ENCODE results near the gene DIP2C.
"Not testable (repeated sequence)": the region's sequence is repeated elsewhere in the genome, so short reads cannot be mapped to it uniquely, and the experiment has no call there.

Gene DIP2C

DNA sequence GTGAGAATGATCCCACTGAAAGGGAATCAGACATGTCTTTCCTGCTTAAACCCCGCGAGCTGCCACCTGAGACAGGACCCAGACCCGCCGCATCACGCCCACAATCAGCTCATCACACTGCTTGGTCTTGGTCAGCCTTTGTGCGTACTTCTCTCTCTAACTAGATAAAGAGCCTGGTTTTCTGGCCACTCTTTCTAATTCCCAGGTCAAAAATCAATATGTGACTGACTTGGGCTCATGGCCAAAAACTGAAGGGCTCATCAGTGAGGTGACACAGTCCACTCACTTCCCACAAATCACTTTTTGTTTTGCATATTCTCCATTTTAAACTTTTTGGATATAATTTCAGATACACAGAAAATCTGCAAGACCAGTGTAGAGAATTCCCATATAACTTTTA is 247.3 kb downstream of the DIP2C start:
- DNase-seq (ENCODE audit: low spot score), result no peak

DNA sequence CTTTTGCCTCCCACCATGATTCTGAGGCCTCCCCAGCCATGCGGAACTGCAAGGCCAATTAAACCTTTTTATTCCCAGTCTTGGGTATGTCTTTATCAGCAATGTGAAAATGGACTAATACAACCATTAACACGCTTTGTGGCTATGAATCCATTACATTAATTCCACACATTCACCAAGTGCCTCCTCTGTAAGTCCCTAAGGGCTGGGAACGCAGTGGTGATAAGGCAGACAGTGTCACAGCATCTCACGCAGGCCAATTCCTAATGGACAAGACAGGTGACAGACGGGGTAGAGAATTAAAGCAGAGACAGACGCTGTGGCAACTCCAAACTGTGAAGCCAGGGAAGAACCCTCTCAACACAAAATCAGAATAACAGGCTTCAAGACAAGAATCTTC is 247.8 kb downstream of the DIP2C start:
- DNase-seq (ENCODE audit: low spot score), result no peak

DNA sequence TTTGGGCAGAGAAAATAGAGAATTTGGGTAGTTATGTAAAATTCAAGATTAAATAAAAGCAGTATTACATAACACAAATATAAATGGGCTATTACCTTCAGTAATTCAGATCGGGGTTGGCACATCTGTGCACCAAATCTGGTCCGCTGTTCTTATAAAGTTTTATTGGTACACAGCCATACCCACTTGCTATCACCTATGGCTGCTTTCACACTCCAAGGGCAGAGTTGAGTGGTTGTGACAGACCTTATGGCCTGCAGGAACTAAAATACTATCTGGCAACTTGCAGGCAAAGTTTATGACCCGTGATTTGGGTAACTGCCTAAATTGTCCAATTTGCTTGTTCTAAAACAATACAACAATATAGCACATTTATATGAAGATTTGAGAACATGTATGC is 249.3 kb downstream of the DIP2C start:
- no peak for DNase-seq (ENCODE audit: low spot score)

DNA sequence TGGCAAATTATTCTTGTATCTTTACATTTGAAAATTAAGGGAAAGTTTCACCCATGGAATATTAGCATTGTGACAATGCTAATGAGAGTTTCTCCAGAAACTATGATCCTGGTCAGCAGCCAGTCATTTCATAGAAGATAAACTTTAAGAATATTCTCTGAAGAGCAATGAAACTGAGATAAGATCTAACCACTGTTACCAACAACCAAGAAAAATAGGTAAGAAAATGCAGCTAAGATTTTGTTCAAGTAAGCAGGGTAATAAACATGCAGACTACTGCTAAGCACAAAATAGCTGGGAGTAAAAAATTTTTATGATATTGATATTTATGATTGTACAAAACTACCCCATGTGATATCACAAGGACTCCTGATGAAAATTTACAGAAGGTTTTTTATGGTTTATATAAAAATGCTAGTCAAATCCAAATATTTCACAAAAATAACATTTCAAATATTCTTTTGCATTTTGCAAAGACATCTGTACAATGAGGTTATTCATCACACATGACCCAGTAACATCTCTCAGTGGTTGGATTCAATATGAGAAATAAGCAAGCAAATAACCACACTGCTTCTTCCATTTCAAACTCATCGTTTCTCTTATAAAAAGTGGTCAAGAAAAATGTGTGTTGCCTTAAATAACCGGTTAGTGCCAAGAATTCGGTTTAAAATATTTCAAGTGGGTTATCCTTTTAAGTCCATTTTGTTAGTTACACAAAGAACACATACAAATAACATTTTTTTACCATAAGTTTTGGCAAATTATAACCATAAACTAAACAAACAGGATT is 251.6 kb downstream of the DIP2C start:
- no peak for DNase-seq (ENCODE audit: low spot score)

DNA sequence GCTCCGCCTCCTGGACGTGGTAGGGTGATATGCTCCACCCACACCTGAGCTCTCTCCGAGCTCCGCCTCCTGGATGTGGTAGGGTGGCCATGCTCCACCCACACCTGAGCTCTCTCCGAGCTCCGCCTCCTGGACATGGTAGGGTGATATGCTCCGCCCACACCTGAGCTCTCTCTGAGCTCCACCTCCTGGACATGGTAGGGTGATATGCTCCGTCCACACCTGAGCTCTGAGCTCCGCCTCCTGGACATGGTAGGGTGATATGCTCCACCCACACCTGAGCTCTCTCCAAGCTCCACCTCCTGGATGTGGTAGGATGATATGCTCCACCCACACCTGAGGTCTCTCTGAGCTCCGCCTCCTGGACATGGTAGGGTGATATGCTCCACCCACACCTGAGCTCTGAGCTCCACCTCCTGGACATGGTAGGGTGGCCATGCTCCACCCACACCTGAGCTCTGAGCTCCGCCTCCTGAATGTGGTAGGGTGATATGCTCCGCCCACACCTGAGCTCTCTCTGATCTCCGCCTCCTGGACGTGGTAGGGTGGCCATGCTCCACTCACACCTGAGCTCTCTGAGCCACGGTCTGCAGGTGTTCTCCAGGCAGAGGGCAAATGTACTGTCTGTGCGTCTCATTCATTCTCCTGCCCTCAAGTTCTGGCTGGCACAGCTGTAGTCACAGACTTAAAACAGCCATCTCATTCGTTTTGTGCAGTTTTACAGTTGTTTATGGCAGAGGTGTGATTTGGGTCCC is 252.4 kb downstream of the DIP2C start:
- DNase-seq (ENCODE audit: low spot score), result no peak

DNA sequence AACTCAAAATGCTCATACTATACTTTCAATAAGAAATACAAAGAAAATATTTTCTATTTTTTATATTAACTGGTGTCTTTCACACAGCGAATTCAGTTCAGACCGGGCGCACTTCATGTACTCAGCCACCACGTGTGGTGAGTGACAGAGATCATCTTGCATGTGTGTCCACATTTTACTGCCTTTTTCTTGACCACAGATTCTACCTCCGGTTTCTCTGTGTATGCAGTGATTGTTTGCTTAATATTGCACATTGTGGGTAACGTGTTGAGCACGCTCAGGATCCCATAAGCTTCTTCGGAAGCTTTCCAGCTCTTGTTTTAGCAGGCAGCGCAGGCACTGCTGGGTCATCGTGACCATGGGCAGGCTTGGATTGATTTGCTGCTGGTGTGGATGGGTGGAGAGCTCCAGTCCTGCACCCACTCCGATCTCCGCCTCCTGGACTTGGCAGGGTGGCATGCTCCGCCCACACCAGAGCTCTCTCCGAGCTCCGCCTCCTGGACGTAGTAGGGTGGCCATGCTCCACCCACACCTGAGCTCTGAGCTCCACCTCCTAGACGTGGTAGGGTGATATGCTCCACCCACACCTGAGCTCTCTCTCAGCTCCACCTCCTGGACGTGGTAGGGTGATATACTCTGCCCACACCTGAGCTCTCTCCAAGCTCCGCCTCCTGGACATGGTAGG is 253.3 kb downstream of the DIP2C start:
- peak; percentile 27 for DNase-seq (ENCODE audit: low spot score)

DNA sequence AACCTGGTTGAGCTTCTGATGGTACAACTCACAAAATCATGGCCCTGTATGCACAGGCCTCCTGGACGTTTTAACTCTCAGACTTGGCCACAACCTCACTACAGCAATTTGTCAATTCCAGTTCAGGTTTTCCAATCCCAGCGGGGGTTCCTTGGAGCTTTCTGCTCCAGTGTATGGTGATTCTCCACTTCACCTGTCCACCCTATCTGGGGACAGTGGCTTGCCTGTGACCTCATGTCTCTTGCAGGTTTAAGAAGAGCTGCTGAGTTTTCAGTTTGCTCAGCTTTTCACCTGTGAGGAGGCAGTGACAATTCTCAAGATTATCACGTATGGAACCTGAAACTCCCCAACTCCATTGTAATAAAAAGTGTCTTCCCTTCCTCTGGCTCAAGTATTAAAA is 254.1 kb downstream of the DIP2C start:
- no peak for DNase-seq (ENCODE audit: low spot score)

DNA sequence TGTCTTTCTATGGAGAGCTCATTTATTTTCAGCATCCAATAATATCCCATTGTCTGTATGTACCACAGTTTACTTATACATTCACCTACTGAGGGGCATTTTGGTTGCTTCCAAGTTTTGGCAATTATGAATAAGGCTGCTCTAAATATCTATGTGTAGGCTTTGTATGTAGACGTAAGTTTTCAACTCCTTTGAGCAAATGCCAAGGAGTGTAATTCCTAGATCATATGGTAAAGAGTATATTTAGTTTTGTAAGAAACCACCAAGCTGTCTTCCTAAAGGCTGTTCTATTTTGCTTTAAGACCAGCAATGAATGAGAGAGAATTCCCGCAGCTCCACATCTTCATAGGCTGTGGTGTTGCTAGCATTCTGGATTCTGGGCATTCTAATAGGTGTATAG is 259.8 kb downstream of the DIP2C start:
- DNase-seq (ENCODE audit: low spot score), result no peak

DNA sequence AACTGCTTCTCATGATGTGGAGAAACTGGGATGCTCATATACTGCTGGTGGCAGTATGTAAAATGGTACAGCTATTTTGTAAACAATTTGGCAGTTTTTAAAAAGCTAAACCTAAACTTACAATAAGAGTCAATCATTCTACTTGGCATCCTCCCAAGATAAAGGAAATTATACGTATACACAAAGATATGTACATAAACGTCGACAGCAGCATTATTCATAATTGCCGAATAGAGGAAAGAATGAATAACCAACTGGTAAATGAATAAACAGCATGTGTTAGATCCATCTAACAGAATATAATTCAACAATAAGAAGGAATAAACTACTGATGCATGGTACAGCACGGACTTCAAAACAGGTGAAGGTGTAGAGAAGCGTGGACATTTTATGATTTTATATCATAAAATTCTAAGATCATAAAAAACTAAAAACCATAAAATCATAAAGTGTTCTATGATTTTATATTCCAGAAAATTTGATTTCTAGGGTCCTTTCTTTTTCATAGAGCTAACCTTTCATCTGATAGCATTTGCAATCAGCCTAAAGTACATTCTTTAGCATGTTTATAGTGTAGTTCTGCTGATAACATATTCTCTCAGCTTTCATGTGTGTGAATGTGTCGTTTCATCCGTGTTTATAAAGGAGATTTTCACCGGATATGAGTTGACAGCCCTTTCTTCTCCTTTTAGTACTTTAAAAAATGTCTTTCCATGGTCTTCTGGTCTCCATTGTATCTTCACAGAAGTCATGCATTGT is 261.5 kb downstream of the DIP2C start:
- no peak for DNase-seq (ENCODE audit: low spot score)

DNA sequence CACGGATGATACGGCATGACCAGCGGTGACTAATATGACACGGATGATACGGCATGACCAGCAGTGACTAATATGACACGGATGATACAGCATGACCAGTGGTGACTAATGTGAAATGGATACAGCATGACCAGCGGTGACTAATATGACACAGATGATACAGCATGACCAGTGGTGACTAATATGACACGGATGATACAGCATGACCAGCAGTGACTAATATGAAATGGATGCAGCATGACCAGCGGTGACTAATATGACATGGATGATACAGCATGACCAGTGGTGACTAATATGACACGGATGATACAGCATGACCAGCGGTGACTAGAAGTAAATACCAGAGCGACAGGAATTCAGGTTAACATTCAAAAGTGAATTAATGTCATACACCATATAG is 264.1 kb downstream of the DIP2C start:
- DNase-seq (ENCODE audit: low spot score), result not testable (repeated sequence)

DNA sequence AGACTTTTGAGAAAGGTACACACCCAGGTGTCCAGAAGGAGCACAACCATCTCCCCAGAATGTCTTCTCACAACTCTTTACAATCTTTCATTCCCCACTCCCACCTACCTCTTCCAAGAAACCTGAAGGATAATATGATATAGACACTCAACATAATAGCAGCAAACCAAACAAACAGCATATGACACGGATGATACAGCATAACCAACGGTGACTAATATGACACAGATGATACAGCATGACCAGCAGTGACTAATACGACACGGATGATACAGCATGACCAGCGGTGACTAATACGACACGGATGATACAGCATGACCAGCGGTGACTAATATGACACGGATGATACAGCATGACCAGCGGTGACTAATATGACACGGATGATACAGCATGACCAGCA is 264.7 kb downstream of the DIP2C start:
- not testable (repeated sequence) for DNase-seq (ENCODE audit: low spot score)

DNA sequence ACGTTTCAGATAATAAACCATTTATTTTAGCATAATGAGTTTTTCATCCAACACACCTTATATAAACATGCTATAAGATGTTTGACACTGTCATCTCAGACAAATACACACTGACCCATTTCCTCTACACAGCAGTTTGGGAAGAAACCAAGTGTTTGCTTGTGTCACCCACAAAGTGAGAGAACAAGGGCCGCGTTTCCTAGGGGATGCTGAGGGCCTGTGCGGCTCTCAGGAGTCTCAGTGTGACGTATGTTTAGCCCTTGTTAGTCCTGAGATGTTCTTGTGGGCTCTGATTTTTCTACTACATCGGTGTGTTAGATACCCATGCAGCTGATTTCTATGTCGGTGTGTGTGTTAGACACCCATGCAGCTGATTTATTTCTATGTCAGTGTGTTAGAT is 266.3 kb downstream of the DIP2C start:
- DNase-seq (ENCODE audit: low spot score), result no peak

DNA sequence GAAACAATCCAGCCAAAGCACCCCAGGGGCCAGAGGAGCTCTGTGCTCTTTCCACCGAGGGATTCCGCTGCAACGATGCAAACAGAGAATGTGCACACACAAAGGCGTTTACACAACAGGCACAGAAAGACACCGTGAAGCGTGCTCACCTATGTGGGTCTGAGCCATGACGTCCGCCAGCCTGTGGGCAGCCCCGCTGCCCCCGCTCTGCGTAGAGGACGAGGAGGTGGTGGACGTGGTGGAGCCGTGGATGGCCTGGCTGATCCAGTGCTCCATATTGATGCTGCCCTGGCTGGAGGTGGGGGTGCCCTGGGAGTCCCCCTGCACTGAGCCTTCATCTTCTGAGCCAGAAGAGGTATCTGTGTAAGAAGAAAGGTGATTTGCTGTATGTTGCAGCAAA is 266.8 kb downstream of the DIP2C start:
- no peak for DNase-seq (ENCODE audit: low spot score)

DNA sequence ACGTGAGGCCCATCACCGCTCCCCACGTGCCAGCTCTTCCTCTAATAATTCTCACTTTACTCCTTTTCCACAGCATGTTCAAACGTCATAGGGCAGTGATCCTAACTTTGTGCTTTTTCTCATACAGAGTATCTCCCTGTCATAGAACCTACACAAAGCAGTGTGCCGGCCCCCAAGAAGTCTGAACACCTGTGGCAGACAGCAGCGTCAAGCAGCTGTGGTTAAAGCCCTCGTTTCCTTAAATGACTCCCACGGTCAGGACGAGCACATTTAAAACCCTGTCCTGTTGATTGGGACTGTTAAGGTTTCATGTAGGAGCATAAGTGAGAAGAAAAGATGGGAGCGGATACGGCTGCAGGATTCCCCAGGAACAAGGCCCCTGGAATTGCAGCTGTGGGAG is 267.2 kb downstream of the DIP2C start:
- DNase-seq (ENCODE audit: low spot score), result no peak

DNA sequence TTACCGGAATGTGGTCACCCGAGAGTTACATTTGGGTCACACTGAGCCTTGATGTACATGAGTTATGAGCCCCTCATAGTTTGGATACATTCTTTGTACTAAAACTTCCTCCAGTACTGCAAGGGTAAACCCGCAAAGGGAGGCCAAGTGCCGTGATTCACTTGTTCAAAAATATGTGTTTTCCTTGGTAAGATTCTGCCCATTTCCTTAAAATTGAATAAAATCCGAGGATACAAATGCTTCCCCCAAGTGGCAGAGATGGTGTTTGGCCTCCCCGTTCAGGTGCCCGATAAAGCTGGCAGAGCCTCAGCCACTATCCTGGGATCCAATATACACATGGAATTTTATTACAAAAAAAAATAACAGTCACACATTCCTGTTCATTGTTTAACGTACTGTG is 268.3 kb downstream of the DIP2C start:
- DNase-seq (ENCODE audit: low spot score), result no peak

DNA sequence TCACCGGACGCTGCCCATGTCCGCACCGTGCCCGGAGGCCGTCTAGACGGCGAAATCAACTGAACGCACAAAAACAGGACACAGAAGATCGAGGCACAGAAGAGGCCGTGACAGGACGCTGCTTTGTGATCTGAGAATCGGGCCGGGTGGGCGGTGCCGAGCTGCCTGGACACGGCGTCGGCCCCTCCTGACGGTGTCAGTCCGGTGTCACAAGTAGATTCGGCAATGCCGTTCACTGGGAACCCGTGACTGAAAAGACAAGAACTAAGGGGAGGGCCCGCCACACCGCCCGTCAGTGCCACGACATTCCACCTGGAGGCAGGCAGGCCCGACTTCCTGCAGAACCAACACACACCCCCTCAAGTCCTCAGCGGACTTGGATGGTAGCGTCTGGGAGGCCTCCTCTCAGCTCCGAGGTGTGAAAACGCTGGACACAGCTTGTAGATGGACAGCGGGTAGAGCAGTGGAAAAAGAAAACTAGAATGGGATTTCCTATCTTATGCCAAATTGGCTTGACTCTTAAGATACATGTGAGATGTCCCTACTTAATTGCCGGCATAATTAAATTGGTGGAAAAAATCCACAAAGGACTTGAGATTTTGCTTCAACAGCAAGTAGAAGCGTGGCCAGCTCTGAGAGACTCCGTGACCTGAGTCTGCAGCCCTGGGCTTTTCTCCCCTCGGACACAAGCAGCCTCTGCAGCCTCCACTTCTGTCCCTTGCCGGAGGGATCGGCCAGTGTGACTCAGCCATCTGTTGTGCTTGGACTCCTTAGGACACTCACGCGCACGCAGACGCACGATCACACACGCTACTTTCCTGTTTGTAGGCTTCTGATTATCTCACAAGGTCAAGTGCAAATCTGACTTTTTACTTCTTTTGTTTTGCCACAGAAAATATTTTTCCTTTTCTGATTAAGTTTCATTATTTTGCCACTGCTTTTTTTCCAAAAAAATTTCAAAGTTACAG is 269.0 kb downstream of the DIP2C start:
- no peak for DNase-seq (ENCODE audit: low spot score)

DNA sequence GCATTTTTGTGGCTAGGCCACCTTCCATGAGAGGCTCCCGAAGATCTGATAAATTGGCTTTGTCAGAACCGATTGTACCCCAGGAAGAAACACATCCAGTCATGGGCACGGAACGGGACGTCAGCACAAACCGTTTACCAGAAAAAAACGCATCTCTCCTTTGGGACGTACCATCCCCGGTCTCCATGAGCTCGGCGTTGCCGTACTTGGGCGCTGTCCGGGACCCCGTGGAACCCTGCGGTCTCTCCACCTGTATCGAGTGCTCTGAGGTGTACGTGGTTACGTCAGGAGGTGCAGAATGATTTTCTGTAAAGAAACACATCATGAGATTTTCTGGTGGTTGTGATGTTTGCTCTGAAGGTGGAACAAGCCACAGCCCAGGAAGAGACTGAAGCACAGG is 270.6 kb downstream of the DIP2C start:
- DNase-seq (ENCODE audit: low spot score), result no peak

DNA sequence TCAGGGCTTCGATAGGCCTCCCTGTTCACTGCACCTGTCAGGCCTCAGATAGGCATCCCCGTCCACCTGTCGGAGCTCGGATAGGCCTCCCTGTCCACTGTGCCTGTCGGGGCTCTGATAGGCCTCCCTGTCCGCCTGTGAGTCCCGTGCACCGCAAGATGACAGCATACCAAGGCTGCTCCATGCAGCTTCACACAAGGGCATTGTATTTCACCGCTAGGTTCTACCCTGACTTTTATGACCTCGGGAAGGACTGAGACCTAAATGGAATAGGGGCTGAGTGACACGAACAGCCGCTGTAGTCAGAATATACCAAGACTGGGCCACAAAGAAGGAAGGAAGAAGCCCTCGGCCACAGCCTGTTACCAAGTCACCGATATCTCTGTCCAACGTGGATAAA is 271.2 kb downstream of the DIP2C start:
- no peak for DNase-seq (ENCODE audit: low spot score)

DNA sequence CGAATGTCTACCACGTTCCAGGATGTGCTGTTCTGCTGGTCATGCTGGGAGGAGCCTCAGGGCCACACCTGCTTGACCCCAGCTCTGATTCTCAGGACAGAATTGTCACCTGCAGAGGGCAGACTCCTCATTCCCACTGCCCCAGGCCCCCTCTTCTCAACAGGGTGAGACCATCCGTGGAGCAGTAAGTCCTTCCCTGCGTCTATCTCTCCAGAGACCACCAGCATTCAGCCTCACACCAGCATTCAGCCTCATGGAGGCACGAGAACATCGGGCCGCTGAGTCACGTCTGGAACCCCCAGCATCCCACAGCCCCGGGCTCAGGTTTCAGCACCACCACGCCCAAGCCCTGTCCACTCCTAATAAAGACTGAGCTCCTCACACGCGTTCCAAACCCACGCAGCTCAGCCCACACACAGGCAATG is 273.4 kb downstream of the DIP2C start:
- DNase-seq (ENCODE audit: low spot score), result peak; percentile 28

DNA sequence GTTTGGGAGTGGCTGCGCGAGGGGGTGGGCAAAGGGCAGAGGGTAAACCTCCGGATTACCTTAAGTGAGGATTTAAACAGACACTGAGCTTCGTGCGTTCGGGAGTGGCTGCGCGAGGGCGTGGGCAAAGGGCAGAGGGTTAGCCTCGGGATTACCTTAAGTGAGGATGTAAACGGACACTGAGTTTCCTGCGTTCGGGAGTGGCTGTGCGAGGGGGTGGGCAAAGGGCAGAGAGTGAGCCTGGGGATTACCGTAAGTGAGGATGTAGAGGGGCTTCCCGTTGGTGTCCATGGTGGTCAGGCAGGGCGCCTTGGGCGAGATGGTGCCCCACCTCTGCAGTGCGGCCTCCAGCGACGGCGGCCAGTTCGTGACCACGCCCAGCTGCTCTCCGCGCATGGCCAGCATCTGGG is 275.8 kb downstream of the DIP2C start:
- no peak for DNase-seq (ENCODE audit: low spot score)

DNA sequence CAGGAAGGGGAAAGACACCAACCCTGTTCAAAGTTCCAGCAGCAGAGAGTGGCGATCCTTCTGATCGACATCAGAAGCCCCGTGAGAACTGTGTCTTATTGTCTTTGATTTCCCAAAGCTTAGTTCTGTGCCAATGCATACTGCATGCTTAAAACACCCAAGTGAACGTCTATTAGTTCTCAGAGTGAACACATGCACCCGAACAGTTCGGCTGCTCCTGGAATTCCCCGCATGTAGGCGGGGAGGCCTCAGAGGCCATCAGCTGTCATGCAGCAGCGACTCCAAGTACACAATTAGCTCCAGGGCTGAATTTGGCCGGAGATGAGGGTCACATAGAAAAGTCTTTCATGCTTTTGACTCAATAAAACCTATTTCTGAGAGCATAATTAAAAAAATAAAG is 277.4 kb downstream of the DIP2C start:
- no peak for DNase-seq (ENCODE audit: low spot score)
